Activated naive CD4-positive, alpha-beta T cell treated with anti-CD3 and anti-CD28 coated beads, Interleukin-2, amount 50 U/mL, for 72 hours (primary cell): Measurements from ENCODE around the gene CEP112. TPM values are rescaled to one million over a fixed set of nuclear protein-coding genes. Genes with fewer than 3 reads are reported as not detected.
"Not testable (repeated sequence)": the region's sequence is repeated elsewhere in the genome, so short reads cannot be mapped to it uniquely, and the experiment has no call there.

Experiments used
- ATAC-seq, 2 donors: fragments of 150-1000 bp; cut with Tn5 transposase; 2 replicates each; pipeline ENCODE4 v1.10.0; 2021; ENCODE audit warnings: mild to moderate bottlenecking in 2 of 2, moderate library complexity in 2 of 2
- DNase-seq, 2 donors: peaks; one replicate each; pipeline ENCODE4 v3.0.0; 2021 to 2022; ENCODE audit warnings: low spot score in 2 of 2
- H3K27ac Mint-ChIP-seq, 2 donors: one replicate each; pipeline ENCODE4 v1.8.0; 2022; ENCODE audit warnings: mild to moderate bottlenecking in 2 of 2, mixed read lengths in 2 of 2
- H3K36me3 Mint-ChIP-seq, 2 donors: one replicate each; pipeline ENCODE4 v1.8.0; 2022; ENCODE audit warnings: mixed read lengths in 2 of 2
- H3K9me3 Mint-ChIP-seq, 2 donors: one replicate each; pipeline ENCODE4 v1.8.0; 2022; ENCODE audit warnings: mixed read lengths in 2 of 2
- total RNA-seq, 2 donors: library from RNA; stranded (reverse); gene quantifications; one replicate each; pipeline ENCODE4 v1.2.3, GENCODE V29; 2022

CEP112 gene
- total RNA-seq, 2 donors from 2014 or later: 1.2 to 4.2 TPM

- ATAC-seq (no peak), DNase-seq (no peak)
- no peaks in the 10 kb centered on the region for H3K9me3 Mint-ChIP-seq
- H3K36me3 Mint-ChIP-seq: peaks cover 0 to 6% of the 10 kb centered on the region in 2 donors
- no peak overlapping the region for H3K27ac Mint-ChIP-seq
Observed at GRCh38 chr17:65754630-65755029, 437.3 kb downstream of the CEP112 start.

GRCh38 chr17:65754081-65754480 lies 437.9 kb downstream of the CEP112 start:
- Mint-ChIP-seq H3K9me3 (no peaks in the 10 kb centered on the region), H3K27ac (no peak overlapping the region), H3K36me3 (peaks cover 0 to 6% of the 10 kb centered on the region in 2 donors)
- no peak for DNase-seq
- ATAC-seq: no peak

GRCh38 chr17:65753348-65753747 lies 438.6 kb downstream of the CEP112 start:
- Mint-ChIP-seq H3K9me3 (no peaks in the 10 kb centered on the region), H3K27ac (no peak overlapping the region), H3K36me3 (peaks cover 0 to 6% of the 10 kb centered on the region in 2 donors)
- ATAC-seq (no peak), DNase-seq (no peak)

- DNase-seq (no peak), ATAC-seq (no peak)
- no peak overlapping the region for H3K27ac Mint-ChIP-seq
- H3K9me3 Mint-ChIP-seq: no peaks in the 10 kb centered on the region
- H3K36me3 Mint-ChIP-seq: peaks cover 0 to 6% of the 10 kb centered on the region in 2 donors
Observed at GRCh38 chr17:65751263-65751662, 440.7 kb downstream of the CEP112 start.

- DNase-seq (peak in 1 of 2 donors; percentile 15), ATAC-seq (peak; percentile 64 to 83)
- H3K27ac Mint-ChIP-seq: peak overlapping the region in 1 of 2 donors; percentile 25
- no peaks in the 10 kb centered on the region for H3K9me3 Mint-ChIP-seq
- peaks cover 0 to 6% of the 10 kb centered on the region in 2 donors for H3K36me3 Mint-ChIP-seq
Observed at GRCh38 chr17:65750631-65751115, 441.3 kb downstream of the CEP112 start.

GRCh38 chr17:65750166-65750565 lies 441.8 kb downstream of the CEP112 start:
- peaks cover 0 to 6% of the 10 kb centered on the region in 2 donors for H3K36me3 Mint-ChIP-seq
- no peak for DNase-seq
- no peak overlapping the region for H3K27ac Mint-ChIP-seq
- no peak for ATAC-seq
- H3K9me3 Mint-ChIP-seq: no peaks in the 10 kb centered on the region

- Mint-ChIP-seq H3K9me3 (no peaks in the 10 kb centered on the region), H3K27ac (no peak overlapping the region), H3K36me3 (peaks cover 0 to 6% of the 10 kb centered on the region in 2 donors)
- no peak for DNase-seq
- ATAC-seq: no peak
Observed at GRCh38 chr17:65749479-65749878, 442.5 kb downstream of the CEP112 start.

- Mint-ChIP-seq H3K36me3 (no peaks in the 10 kb centered on the region), H3K9me3 (no peaks in the 10 kb centered on the region)
- ATAC-seq: no peak
Observed at GRCh38 chr17:65745241-65745640, 446.7 kb downstream of the CEP112 start.

GRCh38 chr17:65743308-65743655 lies 448.7 kb downstream of the CEP112 start:
- Mint-ChIP-seq H3K27ac (no peak overlapping the region), H3K36me3 (no peaks in the 10 kb centered on the region), H3K9me3 (peaks cover 0 to 6% of the 10 kb centered on the region in 2 donors)
- DNase-seq: no peak
- no peak for ATAC-seq

More at GRCh38 chr17:65745241-65745640, 446.7 kb downstream of the CEP112 start:
- no peak for DNase-seq
- H3K27ac Mint-ChIP-seq: peak overlapping the region in 1 of 2 donors; percentile 47

- Mint-ChIP-seq H3K9me3 (peaks cover 0 to 6% of the 10 kb centered on the region in 2 donors), H3K27ac (no peak overlapping the region), H3K36me3 (no peaks in the 10 kb centered on the region)
- ATAC-seq: peak; percentile 24 to 56
- DNase-seq: no peak
Observed at GRCh38 chr17:65742403-65743307, 449.3 kb downstream of the CEP112 start.

GRCh38 chr17:65741710-65742109 lies 450.2 kb downstream of the CEP112 start:
- H3K36me3 Mint-ChIP-seq: no peaks in the 10 kb centered on the region
- DNase-seq (no peak), ATAC-seq (no peak)
- peaks cover 0 to 6% of the 10 kb centered on the region in 2 donors for H3K9me3 Mint-ChIP-seq
- H3K27ac Mint-ChIP-seq: no peak overlapping the region

GRCh38 chr17:65739034-65739433 lies 452.9 kb downstream of the CEP112 start:
- Mint-ChIP-seq H3K27ac (no peak overlapping the region), H3K9me3 (peaks cover 0 to 10% of the 10 kb centered on the region in 2 donors), H3K36me3 (no peaks in the 10 kb centered on the region)
- DNase-seq (no peak), ATAC-seq (no peak)

GRCh38 chr17:65737451-65737850 lies 454.5 kb downstream of the CEP112 start:
- Mint-ChIP-seq H3K27ac (no peak overlapping the region), H3K36me3 (no peaks in the 10 kb centered on the region)
- ATAC-seq: no peak

GRCh38 chr17:65733314-65733713 lies 458.6 kb downstream of the CEP112 start:
- Mint-ChIP-seq H3K9me3 (peaks cover 0 to 16% of the 10 kb centered on the region in 2 donors), H3K36me3 (peaks cover 0 to 6% of the 10 kb centered on the region in 2 donors), H3K27ac (no peak overlapping the region)
- DNase-seq (no peak), ATAC-seq (no peak)

More at GRCh38 chr17:65737451-65737850, 454.5 kb downstream of the CEP112 start:
- DNase-seq: no peak
- H3K9me3 Mint-ChIP-seq: peaks cover 0 to 16% of the 10 kb centered on the region in 2 donors

- H3K36me3 Mint-ChIP-seq, DNase-seq, H3K27ac Mint-ChIP-seq: not testable (repeated sequence)
- H3K9me3 Mint-ChIP-seq: peaks cover 0 to 17% of the 10 kb centered on the region in 2 donors
- ATAC-seq: peak; percentile 34 to 58
Observed at GRCh38 chr17:65732667-65733066, 459.3 kb downstream of the CEP112 start.

GRCh38 chr17:65730711-65731169 lies 461.2 kb downstream of the CEP112 start:
- no peak for DNase-seq
- peaks cover 0 to 18% of the 10 kb centered on the region in 2 donors for H3K9me3 Mint-ChIP-seq

GRCh38 chr17:65729207-65729606 lies 462.7 kb downstream of the CEP112 start:
- H3K27ac Mint-ChIP-seq: no peak overlapping the region
- peaks cover 0 to 6% of the 10 kb centered on the region in 2 donors for H3K36me3 Mint-ChIP-seq
- no peak for ATAC-seq

More at GRCh38 chr17:65730711-65731169, 461.2 kb downstream of the CEP112 start:
- H3K27ac Mint-ChIP-seq: no peak overlapping the region
- peaks cover 0 to 6% of the 10 kb centered on the region in 2 donors for H3K36me3 Mint-ChIP-seq
- ATAC-seq: no peak

More at GRCh38 chr17:65729207-65729606, 462.7 kb downstream of the CEP112 start:
- DNase-seq: no peak
- peaks cover 0 to 18% of the 10 kb centered on the region in 2 donors for H3K9me3 Mint-ChIP-seq
